ENCODE data around the gene PLPP2.
A peak's percentile ranks its signal among the peaks of the same experiment; 100 is the strongest.

Gene PLPP2

GRCh38 chr19:313988-314815 lies 23.0 kb upstream of the PLPP2 start:
- DNase-seq = no peak

GRCh38 chr19:313169-313987 lies 22.2 kb upstream of the PLPP2 start:
- DNase-seq = no peak

- no peak for DNase-seq
Measured at GRCh38 chr19:311813-312261, 20.6 kb upstream of the PLPP2 start.

- no peak for DNase-seq
Measured at GRCh38 chr19:310781-311496, 19.7 kb upstream of the PLPP2 start.

- DNase-seq = no peak
Measured at GRCh38 chr19:310141-310651, 19.0 kb upstream of the PLPP2 start.

GRCh38 chr19:309206-309565 lies 18.0 kb upstream of the PLPP2 start:
- no peak for DNase-seq

GRCh38 chr19:308471-309205 lies 17.4 kb upstream of the PLPP2 start:
- DNase-seq = no peak

GRCh38 chr19:307793-308420 lies 16.7 kb upstream of the PLPP2 start:
- no peak for DNase-seq

- DNase-seq = no peak
Measured at GRCh38 chr19:307111-307531, 15.9 kb upstream of the PLPP2 start.

GRCh38 chr19:306151-306900 lies 15.1 kb upstream of the PLPP2 start:
- DNase-seq = no peak

GRCh38 chr19:305240-306150 lies 14.3 kb upstream of the PLPP2 start:
- no peak for DNase-seq

- no peak for DNase-seq
Measured at GRCh38 chr19:296476-297225, 5.4 kb upstream of the PLPP2 start.

- no peak for DNase-seq
Measured at GRCh38 chr19:295687-296370, 4.6 kb upstream of the PLPP2 start.

- peak; percentile 64 to 72 for DNase-seq
Measured at GRCh38 chr19:294946-295686, 3.9 kb upstream of the PLPP2 start.

- DNase-seq = no peak
Measured at GRCh38 chr19:294341-294945, 3.2 kb upstream of the PLPP2 start.

GRCh38 chr19:293436-294110 lies 2.4 kb upstream of the PLPP2 start:
- no peak for DNase-seq

- DNase-seq = no peak
Measured at GRCh38 chr19:292951-293350, 1.7 kb upstream of the PLPP2 start.

All from activated T-cell treated with anti-CD3 and anti-CD28 coated beads, Interleukin-2, amount 50 U/mL, for 48 hours (primary cell).